HUES64 (cell line): ENCODE measurements around the gene DPP7.

Experiments used
- H3K27ac ChIP-seq: 2 replicates; pipeline ENCODE4 v1.7.0; 2013; ENCODE audit warnings: low read depth, low read length, inconsistent platforms
- H3K27me3 ChIP-seq: 2 replicates; pipeline ENCODE4 v1.6.1; 2013; ENCODE audit warnings: mild to moderate bottlenecking, low read length; ENCODE audit not compliant: insufficient read depth
- H3K36me3 ChIP-seq: 2 replicates; pipeline ENCODE4 v1.6.1; 2013; ENCODE audit warnings: mild to moderate bottlenecking, low read length; ENCODE audit not compliant: insufficient read depth
- H3K4me1 ChIP-seq: 2 replicates; pipeline ENCODE4 v1.6.1; 2013; ENCODE audit warnings: mild to moderate bottlenecking, low read length, moderate library complexity; ENCODE audit not compliant: insufficient read depth
- H3K4me3 ChIP-seq: 2 replicates; pipeline ENCODE4 v1.5.1; 2013; ENCODE audit warnings: mild to moderate bottlenecking, low read length, moderate library complexity
- H3K9ac ChIP-seq: 2 replicates; pipeline ENCODE4 v1.6.1; 2013; ENCODE audit warnings: mild to moderate bottlenecking, low read depth, low read length
- H3K9me3 ChIP-seq: 2 replicates; pipeline ENCODE4 v1.6.1; 2013; ENCODE audit warnings: low read depth, low read length; ENCODE audit not compliant: insufficient read depth
- WGBS: fragments of 150-250, 120-280 bp; methylation state at CpG from one replicate; pipeline ENCODE4 v1.1.7; 2013; ENCODE audit warnings: missing lambda C conversion rate; 5-methylcytosine and 5-hydroxymethylcytosine counted together

The DPP7 gene

DNA sequence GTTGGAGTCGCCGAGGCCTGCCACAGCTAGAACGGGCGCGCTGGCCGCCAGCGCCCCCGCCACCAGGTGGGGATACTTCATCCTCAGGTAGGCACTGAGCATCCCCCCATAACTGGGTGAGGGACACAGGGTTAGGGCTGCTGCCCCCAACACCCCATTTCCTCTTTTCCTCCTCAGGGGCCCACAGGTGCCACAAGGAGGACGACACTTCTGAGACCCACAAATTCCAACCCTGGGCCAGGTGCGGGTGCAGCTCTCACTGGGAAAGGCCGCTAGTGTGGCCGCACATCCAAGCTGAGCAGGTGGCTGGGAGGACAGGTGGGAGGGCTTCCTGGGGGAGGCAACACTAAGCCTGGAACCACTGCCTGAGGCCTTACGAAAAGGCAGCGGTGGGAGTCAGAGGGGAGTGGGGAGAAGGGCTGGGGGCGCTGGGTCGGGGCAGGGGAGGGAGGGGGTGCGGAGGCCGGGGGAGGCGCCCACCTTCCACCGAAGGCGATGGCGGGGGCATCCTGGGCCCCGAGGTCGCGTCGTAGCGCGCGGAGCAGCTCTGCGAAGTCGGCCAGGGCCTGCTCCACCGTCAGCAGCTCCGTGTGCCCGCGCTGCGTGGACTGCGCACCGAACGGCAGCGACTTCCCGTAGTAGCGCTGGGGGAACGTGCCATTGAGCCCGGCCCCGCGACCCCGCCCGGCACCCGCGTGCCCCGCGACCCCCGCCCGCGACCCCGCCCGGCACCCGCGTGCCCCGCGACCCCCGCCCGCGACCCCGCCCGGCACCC is 961 bp downstream of the DPP7 start:
- H3K9me3 ChIP-seq: no peaks in the 10 kb centered on the region
- H3K4me3 ChIP-seq: no peak overlapping the region
- WGBS: 38% methylated on average over 66 of the region's 66 CpGs
- H3K4me1 ChIP-seq: no peaks in the 10 kb centered on the region
- H3K27ac ChIP-seq: no peak overlapping the region
- H3K36me3 ChIP-seq: peaks cover 4% of the 10 kb centered on the region; the same call in 1 of the 2 replicates
- H3K9ac ChIP-seq: no peak overlapping the region
- H3K27me3 ChIP-seq: peaks cover 38% of the 10 kb centered on the region

GRCh38 chr9:137112564-137113384 is 1.8 kb downstream of the DPP7 start:
- Histone ChIP-seq H3K9ac (no peak overlapping the region), H3K4me3 (no peak overlapping the region), H3K27ac (no peak overlapping the region), H3K4me1 (no peaks in the 10 kb centered on the region), H3K27me3 (peaks cover 38% of the 10 kb centered on the region), H3K36me3 (peaks cover 11% of the 10 kb centered on the region; the same call in 1 of the 2 replicates), H3K9me3 (no peaks in the 10 kb centered on the region)
- WGBS: 88% methylated on average over 42 of the region's 42 CpGs

GRCh38 chr9:137111788-137112563 is 2.6 kb downstream of the DPP7 start:
- H3K36me3 ChIP-seq: peaks cover 18% of the 10 kb centered on the region; the same call in 1 of the 2 replicates
- H3K27ac ChIP-seq: no peak overlapping the region
- no peak overlapping the region for H3K9ac ChIP-seq

GRCh38 chr9:137110911-137111787 is 3.4 kb downstream of the DPP7 start:
- H3K4me1 ChIP-seq: no peaks in the 10 kb centered on the region
- no peak overlapping the region for H3K4me3 ChIP-seq
- peaks cover 24% of the 10 kb centered on the region; the same call in 1 of the 2 replicates for H3K36me3 ChIP-seq
- peaks cover 31% of the 10 kb centered on the region for H3K27me3 ChIP-seq
- no peak overlapping the region for H3K27ac ChIP-seq
- no peak overlapping the region for H3K9ac ChIP-seq
- WGBS: 87% methylated on average over 28 of the region's 28 CpGs
- H3K9me3 ChIP-seq: no peaks in the 10 kb centered on the region

More at GRCh38 chr9:137111788-137112563, 2.6 kb downstream of the DPP7 start:
- H3K9me3 ChIP-seq: no peaks in the 10 kb centered on the region
- no peaks in the 10 kb centered on the region for H3K4me1 ChIP-seq
- WGBS: 85% methylated on average over 35 of the region's 35 CpGs
- no peak overlapping the region for H3K4me3 ChIP-seq
- H3K27me3 ChIP-seq: peaks cover 36% of the 10 kb centered on the region

DNA sequence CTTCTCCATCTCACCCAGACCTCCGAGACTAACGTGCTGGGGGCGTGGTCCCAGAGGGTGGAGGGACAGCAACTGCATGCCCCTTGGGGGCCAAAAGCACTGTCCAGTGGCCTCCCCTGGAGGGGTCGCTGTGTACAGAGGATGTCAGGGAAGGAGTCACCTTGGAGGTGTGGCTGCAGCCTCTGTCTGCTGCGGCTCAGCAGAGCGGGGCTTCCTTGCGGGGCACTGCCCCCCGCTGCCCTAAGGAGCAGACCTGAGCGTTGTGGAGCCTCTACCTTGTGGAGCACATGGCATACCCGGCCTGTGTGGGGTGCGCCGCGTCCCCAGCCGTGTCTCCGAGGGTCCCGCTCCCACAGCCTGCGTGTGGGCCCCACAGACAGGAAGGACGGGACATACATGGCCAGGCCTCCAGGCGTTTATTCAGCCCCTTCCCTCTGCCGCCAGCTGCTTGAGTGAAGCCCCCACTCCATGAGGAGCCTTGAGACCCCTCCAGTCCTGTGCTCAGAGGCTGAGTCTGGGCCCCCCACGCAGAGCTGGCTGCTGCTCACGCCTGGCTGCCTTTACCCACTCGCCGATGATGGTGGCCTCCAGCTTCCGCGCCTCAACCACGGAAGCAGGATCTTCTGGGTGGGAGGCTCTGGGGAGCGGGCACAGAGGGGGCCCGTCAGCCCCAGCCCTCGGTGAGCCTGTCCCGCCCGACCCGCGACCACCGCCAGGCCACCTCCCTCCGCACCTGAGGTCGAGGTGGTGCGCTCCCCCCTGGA is 4.2 kb downstream of the DPP7 start:
- peaks cover 32% of the 10 kb centered on the region for H3K36me3 ChIP-seq
- no peak overlapping the region for H3K9ac ChIP-seq
- WGBS: 93% methylated on average over 38 of the region's 38 CpGs

DNA sequence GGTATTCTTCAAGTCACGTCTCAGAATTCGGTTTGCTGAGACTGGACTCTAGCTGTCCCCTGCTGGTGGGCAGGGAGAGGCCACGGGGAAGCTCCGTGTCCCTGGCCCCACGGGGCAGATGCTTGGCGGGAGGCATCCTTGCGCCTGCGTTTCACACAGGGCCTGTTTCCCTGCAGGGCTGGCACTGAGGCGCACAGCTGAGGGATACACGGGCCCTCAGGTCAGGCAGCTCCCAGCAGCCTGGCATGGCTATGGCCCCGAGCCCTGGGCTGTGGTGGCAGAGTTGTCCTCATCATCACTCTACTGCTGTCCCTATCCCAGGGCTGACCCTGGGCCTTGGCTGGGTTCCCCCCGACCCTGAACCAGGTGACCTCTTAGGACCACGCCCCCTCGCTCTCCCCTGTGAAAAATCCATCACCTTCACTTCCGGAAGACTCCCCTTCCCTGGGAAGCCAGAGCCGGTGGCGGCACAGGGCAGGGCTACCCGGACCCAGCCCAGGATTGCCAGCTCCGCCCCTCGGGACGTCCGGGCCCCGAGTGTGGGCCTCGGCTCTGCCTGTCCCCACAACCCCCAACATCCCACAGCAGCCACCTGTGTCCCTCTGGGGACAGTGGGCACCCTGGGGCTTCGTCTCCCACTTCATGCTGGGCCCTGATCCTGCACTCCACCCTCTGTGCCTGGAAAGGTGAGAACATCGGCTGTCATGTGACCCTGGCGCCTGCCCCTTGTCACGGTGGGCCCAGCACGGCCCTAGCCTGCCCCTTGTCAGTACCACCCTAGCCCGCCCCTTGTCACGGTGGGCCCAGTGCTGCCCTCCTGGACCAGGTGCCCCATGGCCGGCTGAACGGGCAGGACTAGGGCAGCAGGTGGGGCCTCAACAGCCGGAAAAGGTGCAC is 5.0 kb downstream of the DPP7 start:
- no peak overlapping the region for H3K4me3 ChIP-seq
- H3K27me3 ChIP-seq: peaks cover 14% of the 10 kb centered on the region
- H3K4me1 ChIP-seq: no peaks in the 10 kb centered on the region
- no peak overlapping the region for H3K27ac ChIP-seq
- H3K9ac ChIP-seq: no peak overlapping the region
- peaks cover 38% of the 10 kb centered on the region for H3K36me3 ChIP-seq
- 90% methylated on average over 34 of the region's 34 CpGs for WGBS
- no peaks in the 10 kb centered on the region for H3K9me3 ChIP-seq

More for the DNA sequence above, 4.2 kb downstream of the DPP7 start:
- Histone ChIP-seq H3K9me3 (no peaks in the 10 kb centered on the region), H3K4me1 (no peaks in the 10 kb centered on the region), H3K27ac (no peak overlapping the region), H3K27me3 (peaks cover 23% of the 10 kb centered on the region), H3K4me3 (no peak overlapping the region)

DNA sequence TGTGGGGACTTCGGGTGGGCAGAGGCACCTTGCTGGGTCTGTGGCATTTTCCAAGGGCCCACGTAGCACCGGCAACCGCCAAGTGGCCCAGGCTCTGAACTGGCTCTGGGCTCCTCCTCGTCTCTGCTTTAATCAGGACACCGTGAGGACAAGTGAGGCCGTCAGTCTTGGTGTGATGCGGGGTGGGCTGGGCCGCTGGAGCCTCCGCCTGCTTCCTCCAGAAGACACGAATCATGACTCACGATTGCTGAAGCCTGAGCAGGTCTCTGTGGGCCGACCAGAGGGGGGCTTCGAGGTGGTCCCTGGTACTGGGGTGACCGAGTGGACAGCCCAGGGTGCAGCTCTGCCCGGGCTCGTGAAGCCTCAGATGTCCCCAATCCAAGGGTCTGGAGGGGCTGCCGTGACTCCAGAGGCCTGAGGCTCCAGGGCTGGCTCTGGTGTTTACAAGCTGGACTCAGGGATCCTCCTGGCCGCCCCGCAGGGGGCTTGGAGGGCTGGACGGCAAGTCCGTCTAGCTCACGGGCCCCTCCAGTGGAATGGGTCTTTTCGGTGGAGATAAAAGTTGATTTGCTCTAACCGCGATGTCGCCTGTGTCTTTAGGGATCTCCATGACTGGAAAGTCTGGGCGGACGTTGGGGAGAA is 5.8 kb downstream of the DPP7 start:
- no peaks in the 10 kb centered on the region for H3K9me3 ChIP-seq
- peaks cover 45% of the 10 kb centered on the region for H3K36me3 ChIP-seq
- 93% methylated on average over 29 of the region's 29 CpGs for whole genome bisulfite sequencing
- H3K4me3 ChIP-seq: no peak overlapping the region
- peaks cover 11% of the 10 kb centered on the region for H3K27me3 ChIP-seq
- no peaks in the 10 kb centered on the region for H3K4me1 ChIP-seq
- H3K27ac ChIP-seq: no peak overlapping the region
- H3K9ac ChIP-seq: no peak overlapping the region

- WGBS: 96% methylated on average over 17 of the region's 17 CpGs
- Histone ChIP-seq H3K27ac (no peak overlapping the region), H3K27me3 (peaks cover 4% of the 10 kb centered on the region)
Measured at GRCh38 chr9:137107982-137108381, 6.6 kb downstream of the DPP7 start.

More at GRCh38 chr9:137107982-137108381, 6.6 kb downstream of the DPP7 start:
- no peaks in the 10 kb centered on the region for H3K4me1 ChIP-seq
- no peak overlapping the region for H3K4me3 ChIP-seq
- H3K9me3 ChIP-seq: no peaks in the 10 kb centered on the region
- H3K9ac ChIP-seq: no peak overlapping the region
- peaks cover 53% of the 10 kb centered on the region for H3K36me3 ChIP-seq
